Smooth muscle cell (in vitro differentiated cells): ENCODE data around the gene KDM3B. TPM values are rescaled to one million over a fixed set of nuclear protein-coding genes. Genes with fewer than 3 reads are reported as not detected.

Experiments
- DNase-seq: peaks from one replicate; lab custom pipeline; 2025; ENCODE audit not compliant: unreplicated experiment; lab: John Stamatoyannopoulos, UW
- H2AFZ ChIP-seq: fragments of 200-600 bp; sonication (generic); 2 replicates; pipeline ENCODE4 v1.6.0; 2016; ENCODE audit warnings: antibody characterized with exemption, low read depth, mild to moderate bottlenecking
- H3F3A ChIP-seq: fragments of 200-600 bp; sonication (generic); 2 replicates; pipeline ENCODE4 v1.6.0; 2017; ENCODE audit warnings: antibody characterized with exemption, low read depth
- H3K27ac ChIP-seq: fragments of 200-600 bp; sonication (generic); 2 replicates; pipeline ENCODE4 v1.5.1; 2016; ENCODE audit warnings: low read depth, mild to moderate bottlenecking
- H3K27me3 ChIP-seq: fragments of 200-600 bp; sonication (generic); 2 replicates; pipeline ENCODE4 v1.6.1; 2016; ENCODE audit warnings: low read depth, mild to moderate bottlenecking
- H3K36me3 ChIP-seq: fragments of 200-600 bp; sonication (generic); 2 replicates; pipeline ENCODE4 v1.5.1; 2016; ENCODE audit warnings: low read depth
- H3K4me1 ChIP-seq: fragments of 200-600 bp; sonication (generic); 2 replicates; pipeline ENCODE4 v1.5.1; 2016; ENCODE audit warnings: low read depth
- H3K4me2 ChIP-seq: fragments of 200-600 bp; sonication (generic); 2 replicates; pipeline ENCODE4 v1.6.0; 2016; ENCODE audit warnings: mild to moderate bottlenecking
- H3K4me3 ChIP-seq: fragments of 200-600 bp; sonication (generic); 2 replicates; pipeline ENCODE4 v1.5.1; 2016; ENCODE audit warnings: mild to moderate bottlenecking
- H3K79me2 ChIP-seq: fragments of 200-600 bp; sonication (generic); 2 replicates; pipeline ENCODE4 v1.6.0; 2016; ENCODE audit warnings: low read depth, mild to moderate bottlenecking
- H3K9ac ChIP-seq: fragments of 200-600 bp; sonication (generic); 2 replicates; pipeline ENCODE4 v1.6.0; 2016; ENCODE audit warnings: low read depth
- H3K9me3 ChIP-seq: fragments of 200-600 bp; sonication (generic); replicated peaks from 2 replicates; pipeline ENCODE4 v1.5.1; 2016; ENCODE audit warnings: low read depth
- H4K20me1 ChIP-seq: fragments of 200-600 bp; sonication (generic); 2 replicates; pipeline ENCODE4 v1.6.0; 2016; ENCODE audit warnings: low read depth
- CTCF ChIP-seq: fragments of 200-600 bp; sonication (generic); IDR thresholded peaks from 2 replicates; pipeline ENCODE4 v1.5.1; 2017; ENCODE audit warnings: borderline replicate concordance, mild to moderate bottlenecking, antibody characterized with exemption; ENCODE audit not compliant: insufficient read depth, poor library complexity, severe bottlenecking
- WGBS: methylation state at CpG from one replicate; pipeline ENCODE4 v1.1.7; 2016; ENCODE audit warnings: low lambda C conversion rate; 5-methylcytosine and 5-hydroxymethylcytosine counted together
- polyA plus RNA-seq: library from polyadenylated mRNA; unstranded; fragments of >200 nt; fragmentation: Nextera tagmentation; extraction: Ambion mirVana; gene quantifications from 2 replicates; pipeline ENCODE4 v1.2.1, GENCODE V29; 2016
- total RNA-seq: library from RNA; depleted of rRNA; stranded (reverse); fragments of >200 nt; gene quantifications from 2 replicates; pipeline ENCODE4 v1.2.3, GENCODE V29; 2014

The KDM3B gene
- total and polyA plus RNA-seq, 2 experiments from 2014 or later: 16.5 to 43.1 TPM

GRCh38 chr5:138364576-138364975 is 12.1 kb downstream of the KDM3B start:
- 86% methylated on average over 1 of the region's 1 CpG for WGBS
- Histone ChIP-seq H3F3A (no peaks in the 10 kb centered on the region), H3K9ac (no peak overlapping the region), H3K27ac (no peak overlapping the region), H3K27me3 (no peaks in the 10 kb centered on the region), H3K36me3 (no peaks in the 10 kb centered on the region), H4K20me1 (peaks cover 100% of the 10 kb centered on the region), H3K4me2 (no peak overlapping the region), H3K9me3 (no peaks in the 10 kb centered on the region), H2AFZ (no peak overlapping the region), H3K4me1 (no peaks in the 10 kb centered on the region), H3K79me2 (peaks cover 100% of the 10 kb centered on the region), H3K4me3 (no peak overlapping the region)
- no peak for TF ChIP-seq CTCF
- no peak for DNase-seq

- Histone ChIP-seq H3K4me1 (no peaks in the 10 kb centered on the region), H2AFZ (no peak overlapping the region), H3K27me3 (no peaks in the 10 kb centered on the region), H3K9me3 (no peaks in the 10 kb centered on the region), H3K4me3 (no peak overlapping the region), H3K27ac (no peak overlapping the region), H3K4me2 (no peak overlapping the region), H3K36me3 (no peaks in the 10 kb centered on the region), H3K79me2 (peaks cover 100% of the 10 kb centered on the region), H3F3A (no peaks in the 10 kb centered on the region), H4K20me1 (peaks cover 100% of the 10 kb centered on the region), H3K9ac (no peak overlapping the region)
- WGBS: 77% methylated on average over 4 of the region's 4 CpGs
- TF ChIP-seq CTCF: no peak
- no peak for DNase-seq
Observed at GRCh38 chr5:138366632-138367382, 14.3 kb downstream of the KDM3B start.

GRCh38 chr5:138369261-138369660 is 16.8 kb downstream of the KDM3B start:
- H4K20me1 ChIP-seq: peaks cover 98% of the 10 kb centered on the region
- TF ChIP-seq CTCF: no peak
- H3K36me3 ChIP-seq: no peaks in the 10 kb centered on the region
- no peaks in the 10 kb centered on the region for H3K4me1 ChIP-seq
- no peak overlapping the region for H3K4me2 ChIP-seq
- no peak overlapping the region for H3K27ac ChIP-seq
- no peak overlapping the region for H3K4me3 ChIP-seq
- no peaks in the 10 kb centered on the region for H3F3A ChIP-seq
- 90% methylated on average over 5 of the region's 5 CpGs for WGBS
- H3K79me2 ChIP-seq: peaks cover 97% of the 10 kb centered on the region
- no peaks in the 10 kb centered on the region for H3K9me3 ChIP-seq
- H2AFZ ChIP-seq: no peak overlapping the region
- no peaks in the 10 kb centered on the region for H3K27me3 ChIP-seq
- no peak for DNase-seq
- H3K9ac ChIP-seq: no peak overlapping the region

- no peak for TF ChIP-seq CTCF
- no peaks in the 10 kb centered on the region for H3K36me3 ChIP-seq
- DNase-seq: no peak
- 82% methylated on average over 2 of the region's 2 CpGs for WGBS
- H3K79me2 ChIP-seq: peaks cover 92% of the 10 kb centered on the region
- no peaks in the 10 kb centered on the region for H3K27me3 ChIP-seq
- H3K9me3 ChIP-seq: no peaks in the 10 kb centered on the region
- no peak overlapping the region for H3K4me3 ChIP-seq
- no peak overlapping the region for H3K27ac ChIP-seq
- H3K4me2 ChIP-seq: no peak overlapping the region
- H4K20me1 ChIP-seq: peaks cover 95% of the 10 kb centered on the region
- H3F3A ChIP-seq: no peaks in the 10 kb centered on the region
- no peaks in the 10 kb centered on the region for H3K4me1 ChIP-seq
- H3K9ac ChIP-seq: no peak overlapping the region
- no peak overlapping the region for H2AFZ ChIP-seq
Observed at GRCh38 chr5:138369706-138370105, 17.2 kb downstream of the KDM3B start.
